Glutamatergic neuron (in vitro differentiated cells): Measurements from ENCODE around the gene ELP4. TPM values are rescaled to one million over a fixed set of nuclear protein-coding genes. Genes with fewer than 3 reads are reported as not detected.

Experiments used
- DNase-seq: peaks from one replicate; pipeline ENCODE4 v3.0.0; 2022
- H3K27ac Mint-ChIP-seq: one replicate; pipeline ENCODE4 v1.8.0; 2020; ENCODE audit warnings: mild to moderate bottlenecking, mixed read lengths, inconsistent platforms; ENCODE audit not compliant: unreplicated experiment
- H3K27me3 Mint-ChIP-seq: one replicate; pipeline ENCODE4 v1.8.0; 2020; ENCODE audit warnings: mild to moderate bottlenecking, moderate library complexity, mixed read lengths, inconsistent platforms; ENCODE audit not compliant: unreplicated experiment
- H3K36me3 Mint-ChIP-seq: one replicate; pipeline ENCODE4 v1.8.0; 2020; ENCODE audit warnings: mild to moderate bottlenecking, mixed read lengths, inconsistent platforms; ENCODE audit not compliant: unreplicated experiment
- H3K4me1 Mint-ChIP-seq: one replicate; pipeline ENCODE4 v1.8.0; 2020; ENCODE audit warnings: mild to moderate bottlenecking, low read depth, mixed read lengths, inconsistent platforms; ENCODE audit not compliant: unreplicated experiment
- H3K4me3 Mint-ChIP-seq: one replicate; pipeline ENCODE4 v1.8.0; 2020; ENCODE audit warnings: mild to moderate bottlenecking, mixed read lengths, inconsistent platforms; ENCODE audit not compliant: unreplicated experiment
- H3K9me3 Mint-ChIP-seq: one replicate; pipeline ENCODE4 v1.8.0; 2020; ENCODE audit warnings: mild to moderate bottlenecking, moderate library complexity, mixed read lengths, inconsistent platforms; ENCODE audit not compliant: unreplicated experiment
- total RNA-seq: library from RNA; stranded (reverse); fragmentation: NEBNext Ultra II Directional; extraction: Animal tissue kit (Norgen Biotek cat#: 25700); gene quantifications from one replicate; pipeline ENCODE4 v1.2.1, GENCODE V29; 2021; ENCODE audit not compliant: unreplicated experiment
- TF ChIP-seq, protein P1 (sequence below): fragments of 200-600 bp; sonication (generic); IDR thresholded peaks from one replicate; pipeline ENCODE4 v1.5.0; 2021; ENCODE audit not compliant: partially characterized antibody, unreplicated experiment

Gene ELP4
- total RNA-seq, 1 donor from 2014 or later = 9.9 TPM

DNA sequence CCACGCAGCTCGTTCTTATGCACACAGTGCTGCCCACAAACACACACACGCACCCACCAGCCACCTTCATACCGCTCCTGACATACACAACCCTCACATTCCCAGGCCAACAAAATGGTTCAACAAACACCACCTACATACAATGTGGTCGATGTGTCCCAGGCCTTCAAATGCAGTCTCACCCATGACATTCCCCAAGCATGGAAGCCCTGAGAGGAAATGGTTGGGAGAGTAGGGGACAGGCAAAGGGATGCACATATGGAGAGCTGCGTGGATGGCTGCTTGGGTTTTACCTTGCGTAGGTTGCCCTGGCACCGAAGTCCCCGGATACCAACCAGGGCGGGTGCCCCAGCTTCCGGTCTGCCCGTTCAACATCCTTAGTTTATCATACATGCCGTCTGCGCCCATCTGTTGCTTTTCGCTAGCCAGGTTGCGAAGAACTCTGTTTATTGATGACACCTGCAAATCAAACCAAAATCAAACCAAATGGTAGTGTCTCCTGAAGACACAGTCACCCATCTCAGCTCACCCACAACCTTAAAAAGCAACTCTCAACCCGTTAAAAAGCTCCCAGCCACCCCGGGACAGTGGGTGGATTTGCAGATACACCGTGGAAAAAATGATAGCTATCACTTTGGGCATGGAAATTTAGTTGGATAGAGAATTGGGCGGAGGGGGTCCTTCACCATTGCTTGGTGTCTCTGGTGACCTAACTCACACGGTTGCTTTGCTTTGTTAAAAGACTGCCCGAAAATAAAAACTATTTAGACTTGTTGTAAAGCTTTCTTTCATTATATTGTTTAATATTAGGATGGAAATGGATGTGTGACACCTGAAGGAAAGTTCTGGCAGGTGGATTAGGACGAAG lies 291.1 kb downstream of the ELP4 start:
- H3K9me3 Mint-ChIP-seq = peaks cover 12% of the 10 kb centered on the region
- peaks cover 47% of the 10 kb centered on the region for H3K27me3 Mint-ChIP-seq
- no peak for DNase-seq
- TF ChIP-seq, protein P1, sequence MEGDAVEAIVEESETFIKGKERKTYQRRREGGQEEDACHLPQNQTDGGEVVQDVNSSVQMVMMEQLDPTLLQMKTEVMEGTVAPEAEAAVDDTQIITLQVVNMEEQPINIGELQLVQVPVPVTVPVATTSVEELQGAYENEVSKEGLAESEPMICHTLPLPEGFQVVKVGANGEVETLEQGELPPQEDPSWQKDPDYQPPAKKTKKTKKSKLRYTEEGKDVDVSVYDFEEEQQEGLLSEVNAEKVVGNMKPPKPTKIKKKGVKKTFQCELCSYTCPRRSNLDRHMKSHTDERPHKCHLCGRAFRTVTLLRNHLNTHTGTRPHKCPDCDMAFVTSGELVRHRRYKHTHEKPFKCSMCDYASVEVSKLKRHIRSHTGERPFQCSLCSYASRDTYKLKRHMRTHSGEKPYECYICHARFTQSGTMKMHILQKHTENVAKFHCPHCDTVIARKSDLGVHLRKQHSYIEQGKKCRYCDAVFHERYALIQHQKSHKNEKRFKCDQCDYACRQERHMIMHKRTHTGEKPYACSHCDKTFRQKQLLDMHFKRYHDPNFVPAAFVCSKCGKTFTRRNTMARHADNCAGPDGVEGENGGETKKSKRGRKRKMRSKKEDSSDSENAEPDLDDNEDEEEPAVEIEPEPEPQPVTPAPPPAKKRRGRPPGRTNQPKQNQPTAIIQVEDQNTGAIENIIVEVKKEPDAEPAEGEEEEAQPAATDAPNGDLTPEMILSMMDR = no peak
- no peaks in the 10 kb centered on the region for H3K36me3 Mint-ChIP-seq
- H3K27ac Mint-ChIP-seq = no peak overlapping the region
- H3K4me3 Mint-ChIP-seq = peak overlapping the region; percentile 69
- peaks cover 42% of the 10 kb centered on the region for H3K4me1 Mint-ChIP-seq

DNA sequence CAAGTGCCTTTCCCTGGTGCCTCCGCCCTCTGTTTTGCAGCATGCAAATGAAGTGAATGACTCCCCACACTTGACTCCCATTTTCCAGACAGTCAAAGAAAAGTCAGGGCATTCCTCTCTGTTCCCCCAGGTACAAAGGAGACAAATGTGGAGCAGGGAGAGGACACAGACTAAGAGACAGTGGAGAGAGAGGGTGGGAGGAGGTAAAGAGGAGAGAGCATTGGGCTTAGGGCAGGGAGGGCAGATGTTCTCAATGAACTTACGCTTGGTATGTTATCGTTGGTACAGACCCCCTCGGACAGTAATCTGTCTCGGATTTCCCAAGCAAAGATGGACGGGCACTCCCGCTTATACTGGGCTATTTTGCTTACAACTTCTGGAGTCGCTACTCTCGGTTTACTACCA lies 291.7 kb downstream of the ELP4 start:
- TF ChIP-seq, protein P1 = no peak
- H3K9me3 Mint-ChIP-seq = peaks cover 10% of the 10 kb centered on the region
- H3K4me1 Mint-ChIP-seq = peaks cover 38% of the 10 kb centered on the region
- no peak for DNase-seq
- peaks cover 43% of the 10 kb centered on the region for H3K27me3 Mint-ChIP-seq
- peak overlapping the region; percentile 14 for H3K4me3 Mint-ChIP-seq
- no peaks in the 10 kb centered on the region for H3K36me3 Mint-ChIP-seq
- H3K27ac Mint-ChIP-seq = no peak overlapping the region

DNA sequence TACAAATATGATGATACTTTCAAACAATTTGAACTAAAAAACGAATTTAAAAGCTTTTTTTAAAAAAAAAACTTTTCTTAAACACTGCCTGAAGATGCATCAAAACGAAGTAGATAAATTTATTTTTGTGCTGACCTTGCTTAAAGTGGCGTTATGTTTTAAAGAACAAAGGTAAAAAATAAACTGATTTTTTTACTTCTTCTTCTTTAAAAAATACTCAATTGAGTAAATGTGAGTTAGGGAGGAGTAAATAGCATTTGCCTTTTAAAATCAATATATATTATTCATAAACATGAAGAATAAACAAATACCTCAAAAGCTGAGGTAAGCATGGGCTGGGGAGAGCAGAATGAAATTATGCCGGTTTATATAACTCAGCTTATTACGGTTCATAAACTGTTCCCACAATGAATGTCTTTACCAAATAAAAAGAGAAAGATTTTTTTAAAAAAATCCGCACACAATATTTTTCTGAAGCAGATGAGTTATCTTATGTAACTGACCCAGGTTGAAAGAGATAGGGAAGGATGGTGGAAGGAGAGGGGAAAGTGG lies 292.5 kb downstream of the ELP4 start:
- H3K4me3 Mint-ChIP-seq = no peak overlapping the region

DNA sequence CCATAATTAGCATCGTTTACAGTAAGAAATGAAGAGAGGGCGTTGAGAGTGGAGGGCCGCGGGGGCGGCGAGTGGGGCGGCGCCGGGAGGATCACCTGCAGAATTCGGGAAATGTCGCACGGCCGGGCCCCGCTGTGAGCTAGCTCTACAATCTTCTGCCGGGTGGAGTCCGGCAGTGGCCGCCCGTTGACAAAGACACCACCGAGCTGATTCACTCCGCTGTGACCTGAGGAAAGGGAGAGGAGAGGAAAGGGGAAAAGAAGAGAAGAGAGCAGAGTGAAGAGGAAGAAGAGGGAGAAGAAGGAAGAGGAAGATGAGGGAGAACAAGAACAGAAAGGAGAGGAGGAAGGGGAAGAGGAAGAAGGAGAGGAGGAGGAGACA lies 293.0 kb downstream of the ELP4 start:
- Mint-ChIP-seq H3K36me3 (no peaks in the 10 kb centered on the region), H3K4me1 (peaks cover 37% of the 10 kb centered on the region), H3K9me3 (peaks cover 10% of the 10 kb centered on the region), H3K4me3 (peak overlapping the region; percentile 66), H3K27ac (no peak overlapping the region), H3K27me3 (peaks cover 51% of the 10 kb centered on the region)
- DNase-seq = no peak
- TF ChIP-seq, protein P1 = no peak

More for the DNA sequence above, 292.5 kb downstream of the ELP4 start:
- Mint-ChIP-seq H3K27ac (no peak overlapping the region), H3K36me3 (no peaks in the 10 kb centered on the region), H3K9me3 (peaks cover 10% of the 10 kb centered on the region), H3K4me1 (peaks cover 39% of the 10 kb centered on the region), H3K27me3 (peaks cover 49% of the 10 kb centered on the region)
- TF ChIP-seq, protein P1 = no peak
- DNase-seq = no peak
